GM10266 (cell line): ENCODE measurements around the gene KMT2B.
"Not testable (repeated sequence)": the region's sequence is repeated elsewhere in the genome, so short reads cannot be mapped to it uniquely, and the experiment has no call there.

Source experiments
- DNase-seq: peaks from one replicate; pipeline ENCODE4 v3.0.0; 2012; ENCODE audit errors: extremely low spot score
- TF ChIP-seq, protein P1 (sequence below): IDR thresholded peaks from 2 replicates; pipeline ENCODE4 v1.5.1; 2012; ENCODE audit warnings: mild to moderate bottlenecking, low read depth; ENCODE audit not compliant: control insufficient read depth, insufficient read depth; ENCODE audit errors: missing control alignments

The KMT2B gene

DNA sequence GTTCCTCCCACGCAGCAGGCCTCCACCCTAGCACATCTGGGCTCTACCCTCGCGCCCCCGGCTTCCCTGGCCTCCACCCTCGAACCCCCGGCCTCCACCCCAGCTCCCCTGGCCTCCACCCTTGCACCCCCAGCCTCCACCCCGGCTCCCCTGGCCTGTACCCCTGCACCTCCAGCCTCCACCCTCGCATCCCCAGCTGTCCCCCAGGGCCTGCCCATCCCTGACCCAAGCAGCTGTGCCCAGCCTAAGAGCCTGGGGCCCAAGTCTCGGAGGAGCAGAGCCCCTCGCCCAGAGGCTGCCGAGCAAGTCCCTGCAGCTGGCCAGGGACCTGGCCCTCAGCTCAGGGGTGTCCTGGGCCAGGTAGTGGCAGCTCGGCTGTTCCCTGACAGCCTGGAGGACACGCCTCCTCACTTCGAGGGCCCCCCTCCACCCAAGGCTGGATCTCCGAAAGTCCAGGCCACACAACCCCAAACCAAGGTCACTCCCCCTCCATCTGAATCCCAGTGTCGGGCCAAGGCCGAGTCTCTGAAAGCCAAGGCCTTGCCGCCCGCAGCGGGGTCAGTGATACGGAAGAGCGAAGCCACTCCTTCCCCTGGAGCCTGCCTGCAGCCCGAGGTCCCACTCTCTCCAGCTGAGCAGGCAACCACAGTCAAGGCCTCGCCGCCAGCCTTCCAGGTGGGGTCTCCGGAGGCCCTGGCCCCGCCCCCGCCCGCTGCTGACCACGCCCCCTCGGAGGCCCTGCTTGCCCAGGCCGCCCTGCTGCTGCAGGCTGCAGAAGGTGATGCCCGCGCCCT lies 49.7 kb downstream of the KMT2B start:
- DNase-seq: peak; percentile 15
- TF ChIP-seq, protein P1, sequence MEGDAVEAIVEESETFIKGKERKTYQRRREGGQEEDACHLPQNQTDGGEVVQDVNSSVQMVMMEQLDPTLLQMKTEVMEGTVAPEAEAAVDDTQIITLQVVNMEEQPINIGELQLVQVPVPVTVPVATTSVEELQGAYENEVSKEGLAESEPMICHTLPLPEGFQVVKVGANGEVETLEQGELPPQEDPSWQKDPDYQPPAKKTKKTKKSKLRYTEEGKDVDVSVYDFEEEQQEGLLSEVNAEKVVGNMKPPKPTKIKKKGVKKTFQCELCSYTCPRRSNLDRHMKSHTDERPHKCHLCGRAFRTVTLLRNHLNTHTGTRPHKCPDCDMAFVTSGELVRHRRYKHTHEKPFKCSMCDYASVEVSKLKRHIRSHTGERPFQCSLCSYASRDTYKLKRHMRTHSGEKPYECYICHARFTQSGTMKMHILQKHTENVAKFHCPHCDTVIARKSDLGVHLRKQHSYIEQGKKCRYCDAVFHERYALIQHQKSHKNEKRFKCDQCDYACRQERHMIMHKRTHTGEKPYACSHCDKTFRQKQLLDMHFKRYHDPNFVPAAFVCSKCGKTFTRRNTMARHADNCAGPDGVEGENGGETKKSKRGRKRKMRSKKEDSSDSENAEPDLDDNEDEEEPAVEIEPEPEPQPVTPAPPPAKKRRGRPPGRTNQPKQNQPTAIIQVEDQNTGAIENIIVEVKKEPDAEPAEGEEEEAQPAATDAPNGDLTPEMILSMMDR: no peak

DNA sequence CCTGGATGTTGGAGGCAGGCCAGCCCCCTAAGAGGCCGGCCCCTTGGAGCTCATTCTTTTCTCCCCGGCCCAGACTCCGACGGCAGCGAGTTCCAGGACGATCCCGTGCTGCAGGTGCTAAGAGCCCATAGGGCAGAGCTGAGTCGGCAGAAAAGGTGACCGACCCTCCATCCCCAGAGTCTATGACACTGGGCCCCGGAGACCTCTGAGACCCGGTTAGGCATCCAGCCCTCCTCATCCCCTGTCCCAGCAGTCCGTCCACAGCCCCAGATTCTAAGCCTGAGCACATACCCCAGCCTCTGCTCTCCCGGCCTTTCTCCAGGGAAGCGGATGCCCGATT lies 50.2 kb downstream of the KMT2B start:
- DNase-seq: no peak
- TF ChIP-seq, protein P1: no peak

DNA sequence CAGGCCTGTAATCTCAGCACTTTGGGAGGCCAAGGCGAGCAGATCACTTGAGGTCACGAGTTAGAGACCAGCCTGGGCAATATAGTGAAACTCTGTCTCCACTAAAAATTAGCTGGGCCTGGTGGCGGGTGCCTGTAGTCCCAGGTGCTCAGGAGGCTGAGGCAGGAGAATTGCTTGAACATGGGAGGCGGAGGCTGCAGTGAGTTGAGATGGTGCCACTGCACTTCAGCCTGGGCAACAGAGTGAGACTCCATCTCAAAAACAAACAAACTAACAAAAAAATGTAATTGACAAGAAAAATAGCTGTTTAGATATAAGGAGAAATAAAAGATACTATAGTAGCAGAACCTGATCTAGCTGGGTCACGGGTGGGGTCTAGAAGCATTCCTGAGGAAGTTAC lies 54.6 kb downstream of the KMT2B start:
- DNase-seq: not testable (repeated sequence)

DNA sequence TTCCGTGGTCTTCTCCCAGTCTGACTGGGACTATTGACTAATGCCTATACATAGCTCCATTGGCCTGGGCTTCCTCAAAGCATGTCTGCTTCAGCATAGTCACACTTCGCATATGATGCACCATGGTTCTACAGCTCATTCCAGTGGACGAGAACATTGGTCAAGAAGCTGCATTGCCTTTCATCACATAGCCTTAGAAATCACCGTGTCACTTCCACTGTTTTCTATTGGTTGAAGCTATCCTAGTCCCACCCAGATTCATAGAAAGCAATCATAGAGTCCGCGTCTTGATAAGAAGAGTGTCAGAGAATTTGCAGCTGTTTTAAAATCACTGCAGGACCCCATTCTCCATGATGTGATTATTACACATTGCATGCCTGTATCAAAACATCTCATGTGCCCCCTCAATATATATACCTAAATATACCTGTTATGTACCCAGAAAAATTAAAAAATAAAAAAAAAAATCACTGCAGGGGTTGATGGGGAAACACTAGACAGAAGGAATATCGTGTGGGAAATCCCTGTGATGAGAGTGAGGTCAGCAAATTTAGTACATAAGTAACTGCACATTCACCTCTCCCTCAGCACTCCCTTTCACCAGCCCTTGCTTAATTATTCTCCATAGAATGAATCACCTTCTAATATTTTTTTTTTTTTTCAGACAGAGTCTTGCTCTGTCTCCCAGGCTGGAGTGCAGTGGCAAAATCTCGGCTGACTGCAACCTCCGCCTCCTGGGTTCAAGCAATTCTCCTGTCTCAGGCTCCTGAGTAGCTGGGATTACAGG lies 55.4 kb downstream of the KMT2B start:
- DNase-seq: no peak
- TF ChIP-seq, protein P1: no peak

DNA sequence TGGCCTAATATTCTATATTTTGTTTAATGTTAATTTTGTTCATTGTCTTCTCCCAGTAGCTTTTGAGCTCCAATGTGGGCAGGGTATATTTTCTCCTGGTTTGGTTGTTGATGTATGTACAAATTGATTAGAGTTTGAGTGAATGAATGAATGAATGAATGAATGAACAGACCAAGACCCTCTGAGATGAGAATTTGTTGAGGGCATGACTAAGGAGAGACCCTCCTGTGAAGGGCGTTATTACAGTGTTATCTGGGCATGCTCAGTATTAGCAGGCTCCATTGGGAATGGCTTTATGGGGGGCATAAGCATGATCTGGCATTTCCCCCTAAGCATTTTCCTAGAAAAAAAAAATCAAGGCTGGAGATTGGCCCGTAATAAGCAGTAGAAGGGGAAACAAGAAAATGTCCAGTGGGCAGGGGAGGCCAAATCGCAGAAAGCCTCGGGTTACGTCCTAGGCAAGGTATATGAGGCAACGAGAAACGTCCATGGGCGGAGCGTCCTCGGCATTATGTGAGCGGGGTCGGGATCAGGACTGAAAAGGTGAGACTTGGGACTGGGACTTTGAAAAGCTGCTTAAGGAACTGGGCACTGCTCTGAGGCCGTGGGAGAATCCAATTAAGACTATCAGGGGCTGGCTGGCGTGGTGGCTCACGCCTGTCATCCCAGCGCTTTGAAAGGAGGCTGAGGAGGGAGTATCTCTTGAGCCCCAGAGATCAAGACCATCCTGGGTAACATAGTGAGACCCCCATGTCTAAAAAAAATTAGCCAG lies 56.7 kb downstream of the KMT2B start:
- TF ChIP-seq, protein P1: no peak
- DNase-seq: no peak

DNA sequence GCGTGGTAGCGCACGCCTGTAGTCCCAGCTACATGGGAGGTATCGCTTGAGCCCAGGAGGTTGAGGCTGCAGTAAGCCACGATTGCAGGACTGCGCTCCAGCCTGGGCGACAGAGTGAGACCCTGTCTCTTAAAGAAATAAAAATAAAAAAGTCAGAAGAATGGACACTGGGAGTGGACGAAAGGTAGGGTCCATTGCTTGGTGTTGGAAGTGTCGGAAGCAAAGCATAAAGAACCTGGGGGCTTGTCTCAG lies 57.2 kb downstream of the KMT2B start:
- DNase-seq: no peak
- TF ChIP-seq, protein P1: no peak

DNA sequence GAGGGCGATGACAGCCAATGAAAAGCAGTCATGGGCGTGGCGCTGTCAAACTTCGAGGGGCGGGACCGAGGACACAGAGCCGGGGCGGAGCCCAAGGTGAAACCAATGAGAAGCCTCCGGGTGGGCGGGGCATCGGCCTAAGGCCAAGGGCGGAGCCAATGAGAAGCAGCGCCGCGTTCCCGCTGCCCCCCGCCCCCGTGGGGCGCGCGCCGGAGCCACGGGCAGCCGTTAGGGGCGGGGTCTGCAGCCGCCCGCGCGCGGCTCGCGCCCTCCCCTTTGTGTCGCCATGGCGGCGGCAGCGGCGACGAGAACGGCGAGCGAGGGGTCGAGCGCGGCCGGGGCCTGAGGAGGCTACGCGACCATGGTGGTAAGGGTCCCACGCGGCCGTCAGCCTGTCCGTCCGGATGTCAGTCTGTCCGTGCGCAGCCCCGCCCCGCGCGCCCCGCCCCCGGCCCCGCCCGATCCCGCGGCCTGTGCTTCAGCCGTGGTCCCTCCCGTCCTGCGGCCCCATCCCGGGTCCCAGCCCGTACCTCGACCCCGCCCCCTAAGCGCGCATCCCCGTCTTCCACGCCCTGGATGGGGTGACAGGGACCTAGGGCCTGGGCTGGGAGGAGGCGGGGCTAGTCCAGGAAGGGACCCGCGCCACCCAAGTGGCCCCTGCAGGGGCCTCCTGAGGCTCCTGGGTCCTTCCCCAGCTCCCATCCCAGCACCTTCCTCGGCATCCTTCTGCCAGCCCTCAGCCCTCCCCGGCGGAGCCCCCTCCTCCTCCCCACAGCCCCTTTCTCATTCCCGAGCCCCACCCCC lies 57.7 kb downstream of the KMT2B start, which contains the start of gene ARHGAP33:
Gene ARHGAP33, plus strand, starts transcription at position 267 of the 804 bp plus-strand sequence. Its CDS starts 95 bp downstream, at position 362.
- DNase-seq: peak; percentile 100
- TF ChIP-seq, protein P1: no peak
